ENCODE data around the gene ABTB1.
"Not testable (repeated sequence)": the region's sequence is repeated elsewhere in the genome, so short reads cannot be mapped to it uniquely, and the experiment has no call there.

The ABTB1 gene

GRCh38 chr3:127688416-127689265 is 15.9 kb downstream of the ABTB1 start:
- DNase-seq = no peak

GRCh38 chr3:127689266-127689860 is 16.6 kb downstream of the ABTB1 start:
- no peak for DNase-seq

DNA sequence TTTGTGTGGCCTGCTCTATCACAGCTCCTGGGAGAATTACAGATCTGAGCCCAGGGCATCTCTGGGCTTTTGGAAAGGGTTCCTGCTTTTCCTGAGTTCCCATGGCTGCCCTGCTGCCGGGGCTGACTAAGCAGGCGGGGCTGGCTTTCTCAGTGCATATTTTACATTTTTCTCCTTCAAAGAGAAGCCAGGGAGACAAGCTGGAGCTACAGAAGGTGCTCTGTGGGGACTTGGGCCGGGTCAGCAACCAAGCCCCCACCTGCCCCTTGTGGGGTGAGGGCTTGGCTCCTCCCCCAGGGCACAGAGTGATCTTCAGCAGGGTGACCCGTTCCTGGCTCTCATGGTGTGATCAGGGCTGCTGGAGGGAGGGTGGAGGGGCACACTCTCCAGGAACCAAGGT is 17.4 kb downstream of the ABTB1 start:
- DNase-seq = peak; percentile 12

DNA sequence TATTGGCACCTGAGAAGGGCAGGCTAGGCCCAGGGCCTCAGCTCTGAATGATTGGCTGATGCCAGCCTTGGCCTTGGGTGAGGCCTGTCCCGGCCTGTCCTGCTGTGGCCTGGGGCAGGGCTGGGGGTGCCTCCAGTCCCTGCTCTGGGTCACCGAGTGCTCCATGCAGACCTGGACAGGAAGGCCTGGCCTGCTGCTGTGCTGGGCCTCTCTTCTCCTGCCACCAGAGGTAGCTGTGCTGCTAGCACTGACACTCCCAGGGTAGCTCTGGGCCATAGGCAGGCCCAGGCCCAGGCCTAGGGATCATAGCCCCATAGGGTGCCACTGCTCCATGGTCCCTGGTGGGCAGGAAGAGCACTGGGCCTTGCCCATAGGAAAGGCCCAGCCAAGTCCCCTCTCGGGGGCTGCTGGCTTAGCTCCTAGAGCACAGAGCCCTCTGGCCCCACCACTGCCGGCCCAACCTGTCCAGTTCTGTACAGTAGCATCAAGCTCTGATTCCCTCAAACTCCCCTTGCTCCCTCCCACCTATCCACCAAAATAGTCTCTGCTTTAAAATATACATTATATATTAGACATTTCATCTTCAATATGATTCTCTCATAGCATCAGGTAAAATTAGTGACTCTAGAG is 18.2 kb downstream of the ABTB1 start:
- no peak for DNase-seq

DNA sequence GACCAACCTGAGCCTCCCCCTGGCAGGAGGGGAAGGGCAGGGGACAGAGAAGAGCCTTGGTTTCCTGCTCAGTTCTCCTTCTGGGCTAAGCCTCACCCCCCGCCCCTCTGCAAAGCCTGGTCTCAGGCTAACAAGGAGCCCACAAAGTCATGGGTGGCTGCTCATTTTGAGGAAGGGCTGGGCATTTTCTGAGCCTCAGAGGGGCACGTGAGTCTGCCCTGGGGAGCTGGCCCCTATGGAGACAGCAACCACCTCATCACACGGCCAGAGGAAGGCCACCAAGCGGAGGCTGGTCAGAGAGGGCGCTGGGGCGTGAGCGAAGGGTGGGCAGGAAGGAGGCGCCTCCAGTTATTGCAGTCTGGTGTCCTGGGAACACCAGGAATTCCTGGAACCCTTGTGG is 18.7 kb downstream of the ABTB1 start:
- DNase-seq = no peak

- no peak for DNase-seq
Measured at GRCh38 chr3:127691974-127692373, 19.2 kb downstream of the ABTB1 start.

GRCh38 chr3:127692501-127693335 is 20.0 kb downstream of the ABTB1 start:
- no peak for DNase-seq

GRCh38 chr3:127693336-127693843 is 20.6 kb downstream of the ABTB1 start:
- no peak for DNase-seq

GRCh38 chr3:127694467-127695215 is 21.9 kb downstream of the ABTB1 start:
- no peak for DNase-seq

DNA sequence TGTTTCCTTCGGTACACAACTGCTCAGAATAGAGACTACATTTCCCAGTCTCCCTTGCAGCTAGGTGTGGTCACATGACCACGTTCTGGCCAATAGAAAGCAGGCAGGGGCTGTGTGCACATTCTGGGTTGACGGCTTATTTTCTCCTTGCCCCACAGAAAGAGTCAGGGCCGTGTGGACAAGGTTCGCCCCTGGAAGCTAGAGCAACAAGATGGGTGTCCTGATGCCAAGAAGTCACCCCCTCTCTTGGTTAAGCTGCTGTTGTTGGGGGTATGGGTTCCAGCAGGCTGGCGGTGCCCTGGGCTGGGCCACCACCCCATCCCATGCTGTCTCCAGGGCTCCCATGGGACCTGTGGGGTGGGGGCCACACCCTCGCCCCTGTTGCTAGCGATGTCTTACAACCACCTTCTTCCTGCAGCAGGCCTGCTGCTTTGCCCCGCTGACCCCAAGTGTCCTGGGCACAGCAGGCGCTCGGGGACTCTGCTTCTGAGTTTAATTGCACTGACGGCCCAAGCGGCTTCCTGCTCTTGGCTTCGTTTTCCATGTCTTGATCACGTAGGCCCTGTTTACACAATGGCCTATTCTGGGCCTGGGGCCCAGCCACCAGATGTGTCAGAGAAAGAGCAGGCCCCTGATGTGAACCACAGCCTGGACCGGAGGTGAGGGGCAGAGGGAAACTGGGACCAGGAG is 24.9 kb downstream of the ABTB1 start:
- no peak for DNase-seq

DNA sequence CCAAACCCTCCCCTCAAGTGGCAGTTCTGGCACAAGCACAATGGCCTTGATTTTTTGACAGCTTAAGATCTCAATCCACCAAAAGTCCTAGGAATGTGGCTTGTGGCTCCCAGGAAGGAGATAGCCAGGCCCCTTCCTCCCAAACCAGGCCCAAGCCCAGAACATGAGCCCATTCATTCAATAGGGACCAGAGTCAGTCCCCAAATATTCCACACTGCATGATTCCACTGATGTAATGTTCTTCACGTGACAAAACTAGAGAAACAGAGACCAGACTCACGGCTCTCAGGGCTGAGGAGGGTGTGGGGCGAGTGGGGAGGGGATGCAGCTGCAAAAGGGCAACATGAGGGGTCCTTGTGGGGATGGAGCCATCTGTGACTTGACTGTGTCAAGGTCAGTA is 25.5 kb downstream of the ABTB1 start:
- DNase-seq = no peak

- DNase-seq = no peak
Measured at GRCh38 chr3:127698691-127699415, 26.1 kb downstream of the ABTB1 start.

DNA sequence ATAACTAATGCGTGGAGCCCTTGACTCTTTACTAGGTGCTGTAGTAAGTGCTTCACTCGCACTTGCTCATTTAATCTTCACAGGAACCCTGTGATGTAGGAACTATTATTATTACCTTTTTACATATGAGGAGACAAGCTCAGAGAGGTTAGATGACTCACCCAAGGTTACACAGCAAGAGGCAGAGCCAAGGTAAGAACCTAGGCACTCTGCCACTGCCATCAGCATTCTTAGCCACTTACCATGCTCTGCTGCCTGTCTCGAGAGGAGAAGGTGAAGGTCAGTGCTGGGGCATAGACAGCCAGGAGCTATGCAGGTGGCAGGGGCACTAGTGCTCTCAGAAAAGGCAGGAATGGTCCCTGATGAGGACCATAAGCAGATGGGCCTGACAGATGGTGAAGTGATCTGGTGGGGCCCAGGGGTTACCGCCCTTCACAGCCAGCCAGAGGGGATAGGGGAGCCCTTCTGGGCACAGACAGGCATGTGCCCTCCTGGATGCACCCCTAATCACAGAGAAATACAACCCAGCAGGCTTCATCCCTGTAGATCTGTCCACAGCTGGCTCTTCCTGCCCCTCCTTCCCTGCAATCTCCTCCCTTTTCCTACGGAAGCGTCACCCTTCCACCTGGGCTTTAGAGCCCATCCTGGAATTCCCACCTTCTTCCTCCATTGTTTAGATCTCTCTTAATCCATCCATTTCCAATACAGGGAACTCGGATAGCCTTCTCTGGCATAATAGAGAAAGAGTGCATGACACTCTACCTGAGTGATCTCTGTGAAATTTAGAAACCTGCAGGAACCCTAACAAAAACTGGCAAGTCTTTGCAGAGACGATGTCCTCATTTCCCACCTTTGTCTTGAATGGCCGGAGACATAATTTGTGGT is 26.9 kb downstream of the ABTB1 start:
- DNase-seq = no peak

DNA sequence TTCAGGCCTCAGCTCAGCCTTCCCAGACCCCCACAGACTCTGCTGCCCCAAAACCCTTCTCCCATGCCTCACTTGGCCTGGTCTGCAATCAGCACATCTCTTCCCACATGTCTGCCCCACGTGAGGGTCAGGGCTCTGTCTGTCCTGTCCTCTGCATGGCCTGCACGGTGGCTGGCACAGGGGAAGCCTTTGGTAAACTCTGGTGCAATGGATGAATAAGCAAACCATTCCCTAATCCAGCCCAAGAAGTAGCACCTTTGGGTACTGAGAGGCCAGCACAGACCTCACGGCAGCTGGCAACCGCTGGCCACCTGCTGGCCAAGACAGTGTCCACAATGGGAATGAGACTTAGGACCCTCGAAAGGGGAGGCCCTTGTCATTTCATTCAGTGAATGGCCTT is 27.7 kb downstream of the ABTB1 start:
- DNase-seq = no peak

GRCh38 chr3:127701280-127701911 is 28.6 kb downstream of the ABTB1 start:
- no peak for DNase-seq

DNA sequence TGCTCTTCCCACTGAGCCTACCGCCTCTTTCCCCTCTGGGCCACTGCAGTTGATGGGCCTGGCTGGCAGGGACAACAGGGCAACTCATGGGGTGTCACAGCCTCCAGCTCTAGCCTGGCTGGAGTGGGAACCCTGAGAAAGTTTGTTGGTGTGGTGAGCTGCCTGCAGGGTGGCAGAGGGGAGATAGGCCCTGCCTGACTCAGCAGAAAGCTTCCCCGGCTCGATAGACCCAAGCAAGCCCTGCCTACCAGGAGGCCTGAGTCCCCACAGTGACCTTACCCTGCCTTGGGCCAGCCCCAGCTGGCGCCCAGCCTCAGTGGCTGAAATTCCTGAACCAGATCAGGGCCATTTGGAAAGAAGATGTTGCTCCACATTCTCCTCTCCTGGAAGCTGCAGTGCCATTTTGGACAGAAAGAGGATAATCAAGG is 29.4 kb downstream of the ABTB1 start:
- DNase-seq = no peak

GRCh38 chr3:127704840-127705239 is 32.1 kb downstream of the ABTB1 start:
- not testable (repeated sequence) for DNase-seq

GRCh38 chr3:127706312-127706711 is 33.6 kb downstream of the ABTB1 start:
- DNase-seq = no peak

GRCh38 chr3:127706785-127707351 is 34.1 kb downstream of the ABTB1 start:
- no peak for DNase-seq

Measured in amniotic stem cell (primary cell).